Ovary (tissue), 3 donors: ENCODE measurements around the gene MUC2.

Source experiments
- CTCF ChIP-seq, 3 donors: fragments of 450-650 bp in 2 of 3; fragments of 200-600 bp in 1 of 3; IDR thresholded peaks; one replicate each; pipeline versions ENCODE4 v1.5.1 to v1.8.0; 2016 to 2022; ENCODE audit warnings: antibody characterized with exemption in 3 of 3, mild to moderate bottlenecking in 1 of 3
- POLR2A ChIP-seq: fragments of 450-650 bp; IDR thresholded peaks from one replicate; pipeline ENCODE4 v1.6.1; 2017; ENCODE audit warnings: antibody characterized with exemption, mild to moderate bottlenecking, moderate library complexity
- donor health status: DM: no; HTN: no; CAD: no.

- no peak for TF ChIP-seq CTCF (IDR thresholded peaks at IDR 0.05)
- TF ChIP-seq POLR2A: no peak
Measured at GRCh38 chr11:1072116-1072820, 2.4 kb upstream of the MUC2 start.
